HG02938 (cell line): ENCODE data around the gene KCNE4.

Experiments
- ATAC-seq: cut with Tn5 transposase; IDR thresholded peaks from one replicate; pipeline ENCODE4 v1.9.1; 2021; ENCODE audit warnings: mild to moderate bottlenecking, moderate library complexity; ENCODE audit not compliant: unreplicated experiment

Gene KCNE4, protein sequence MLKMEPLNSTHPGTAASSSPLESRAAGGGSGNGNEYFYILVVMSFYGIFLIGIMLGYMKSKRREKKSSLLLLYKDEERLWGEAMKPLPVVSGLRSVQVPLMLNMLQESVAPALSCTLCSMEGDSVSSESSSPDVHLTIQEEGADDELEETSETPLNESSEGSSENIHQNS

DNA sequence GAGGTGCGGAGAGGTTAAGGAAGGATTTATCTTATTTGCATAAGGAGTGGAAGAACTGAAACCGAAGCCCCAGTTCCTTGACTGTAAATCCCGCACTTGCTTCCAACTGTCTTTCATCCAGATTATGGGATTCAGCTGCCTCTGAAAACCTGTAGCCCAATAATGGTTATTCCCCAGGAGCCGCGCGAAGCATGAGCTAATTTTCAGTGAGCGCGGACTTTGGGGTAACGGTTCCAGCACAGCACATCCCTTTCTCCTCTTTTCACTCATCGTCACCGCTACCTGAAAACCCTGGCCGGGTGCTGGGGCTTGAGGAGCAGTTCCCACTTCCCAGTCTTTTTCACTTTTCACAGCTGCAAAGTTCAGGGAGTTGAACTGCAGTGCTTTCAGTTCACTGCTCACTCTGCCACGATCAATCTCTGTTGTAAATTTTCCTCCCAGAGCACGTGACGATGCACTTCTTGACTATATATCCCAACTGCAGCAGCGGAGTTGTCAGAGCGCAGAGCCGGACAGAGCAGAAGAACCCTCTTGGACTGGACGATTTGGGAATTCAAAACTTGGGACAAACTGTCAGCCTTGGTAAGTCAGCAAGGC, at the start of gene KCNE4:
KCNE4 (plus strand) TSS at position 498 of the 597 bp plus-strand sequence. CDS start 641 bp downstream, outside the sequence.
- ATAC-seq: no peak

DNA sequence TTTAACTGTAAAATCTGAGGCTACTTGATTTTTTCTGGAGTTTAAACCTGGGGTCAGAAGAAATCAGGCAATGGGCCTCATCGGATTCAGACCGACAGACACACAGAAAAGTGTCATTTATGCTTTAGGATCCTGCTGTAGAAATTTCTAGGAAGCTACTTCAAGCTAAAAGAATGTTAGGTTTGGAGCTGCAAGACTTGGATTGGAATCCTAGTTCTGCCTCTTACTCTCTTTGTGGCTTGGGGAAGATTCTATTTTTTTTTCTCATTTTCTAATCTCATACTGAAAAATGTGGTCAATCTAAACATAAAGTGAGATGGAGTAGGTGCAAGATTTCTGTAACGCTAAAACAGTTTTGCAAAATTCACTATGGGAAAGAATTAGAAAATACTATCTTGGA, 48.8 kb upstream of the KCNE4 start:
- ATAC-seq: no peak

DNA sequence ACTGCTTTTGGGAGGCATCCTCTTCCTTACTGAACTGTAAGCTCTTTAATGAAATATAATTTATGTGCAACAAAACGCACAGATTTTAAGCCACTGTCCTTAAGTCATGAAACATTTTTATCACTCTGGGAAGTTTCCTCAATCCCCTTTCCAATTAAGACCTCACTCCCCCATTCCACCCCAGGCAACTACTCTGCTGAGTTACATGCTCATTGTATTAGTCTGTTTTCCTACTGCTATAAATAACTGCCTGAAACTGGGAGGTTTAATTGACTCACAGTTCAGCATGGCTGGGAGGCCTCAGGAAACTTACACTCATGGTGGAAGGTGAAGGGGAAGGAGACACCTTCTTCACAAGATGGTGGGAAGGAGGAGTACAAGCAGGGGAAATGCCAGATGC, 46.5 kb upstream of the KCNE4 start:
- ATAC-seq: no peak

DNA sequence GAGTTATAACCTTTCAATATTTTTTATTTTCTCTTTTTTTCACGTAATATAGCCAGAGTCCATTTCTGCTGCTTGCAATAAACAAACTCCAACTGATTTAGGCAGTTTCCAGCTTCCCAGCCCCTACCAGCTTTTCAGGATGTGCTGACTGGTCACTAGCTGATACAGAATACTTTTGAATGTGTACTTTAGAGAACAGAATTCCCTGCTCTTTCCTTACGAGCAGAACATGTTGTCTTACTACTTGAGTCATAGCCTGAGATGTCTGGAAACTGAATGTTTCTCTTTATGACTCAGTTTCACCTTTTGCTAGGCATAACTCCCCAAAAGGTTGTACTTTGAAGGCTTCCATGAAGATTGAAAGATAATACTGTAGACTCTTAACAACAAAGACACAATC, 44.5 kb upstream of the KCNE4 start:
- no peak for ATAC-seq

DNA sequence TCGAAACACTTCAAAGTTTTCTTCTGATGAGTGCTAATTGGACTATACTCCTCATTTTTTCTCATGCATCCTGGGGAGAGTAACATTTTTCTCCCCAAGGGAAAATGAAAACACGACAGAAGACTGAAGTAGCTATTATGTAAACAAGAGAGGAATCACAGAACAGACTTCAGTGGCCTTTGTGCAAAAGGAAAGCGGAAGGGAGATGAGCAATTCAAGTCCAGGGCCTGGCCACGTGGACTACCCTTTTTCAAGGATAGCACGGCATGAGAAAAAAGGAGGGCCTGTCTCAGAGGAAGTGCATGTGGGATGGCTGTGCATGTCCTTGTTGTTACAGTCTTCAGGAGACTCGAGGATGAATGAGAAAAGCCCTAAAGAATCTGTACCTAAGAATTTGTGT, 43.8 kb upstream of the KCNE4 start:
- ATAC-seq: no peak

DNA sequence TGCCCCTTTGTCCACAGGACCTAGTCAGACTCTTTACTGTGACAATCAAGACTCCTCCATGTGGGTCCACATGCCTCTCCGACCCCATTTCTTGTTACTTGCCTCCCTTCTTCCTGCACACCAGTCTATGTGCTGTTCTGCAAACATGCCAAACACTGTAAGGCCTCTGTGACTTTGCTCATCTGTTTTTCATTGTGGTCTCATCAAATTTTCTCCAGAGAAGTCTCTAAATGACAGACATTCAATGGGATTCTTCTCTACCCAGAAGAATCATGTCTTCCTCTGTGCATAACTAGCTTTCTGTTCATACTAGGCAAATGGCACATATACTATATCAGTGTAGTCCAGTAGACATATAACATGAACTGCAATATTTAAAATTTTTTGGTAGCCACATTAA, 43.0 kb upstream of the KCNE4 start:
- ATAC-seq: no peak

DNA sequence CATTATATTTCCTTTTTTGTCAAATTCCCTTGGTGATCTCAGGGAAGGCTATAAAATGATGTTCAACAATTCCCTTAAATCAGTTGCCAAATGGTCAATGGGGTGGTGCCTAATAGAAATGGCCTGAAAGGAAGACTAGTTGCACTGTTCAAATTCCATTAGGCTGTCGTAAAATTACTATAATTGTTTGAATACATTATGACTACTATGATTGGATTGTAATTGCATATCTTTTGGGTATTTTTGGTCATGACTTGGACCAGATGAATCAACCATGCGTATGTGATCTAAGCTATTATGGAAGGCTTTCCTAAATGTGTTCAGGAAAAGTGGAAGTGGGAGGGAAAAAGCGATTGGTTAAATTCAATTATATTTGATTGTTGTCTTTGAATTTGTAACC, 41.3 kb upstream of the KCNE4 start:
- no peak for ATAC-seq

DNA sequence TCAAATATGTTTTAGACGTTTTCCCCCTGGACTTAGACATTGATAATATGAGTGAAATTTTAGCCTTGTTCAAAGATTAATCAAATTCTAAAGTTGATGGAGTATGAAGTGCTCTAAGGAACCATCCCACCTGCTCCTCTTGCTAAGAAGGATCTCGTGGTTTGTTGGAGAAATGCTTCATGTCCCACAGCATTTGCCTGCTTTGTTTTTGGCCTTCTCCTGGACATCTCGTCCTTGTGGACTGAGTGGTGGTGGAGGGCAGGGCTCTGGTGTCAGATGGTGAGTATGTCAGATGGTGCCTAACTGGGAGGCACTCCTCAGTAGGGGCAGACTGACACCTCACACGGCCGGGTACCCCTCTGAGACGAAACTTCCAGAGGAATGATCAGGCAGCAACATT, 39.7 kb upstream of the KCNE4 start:
- no peak for ATAC-seq

DNA sequence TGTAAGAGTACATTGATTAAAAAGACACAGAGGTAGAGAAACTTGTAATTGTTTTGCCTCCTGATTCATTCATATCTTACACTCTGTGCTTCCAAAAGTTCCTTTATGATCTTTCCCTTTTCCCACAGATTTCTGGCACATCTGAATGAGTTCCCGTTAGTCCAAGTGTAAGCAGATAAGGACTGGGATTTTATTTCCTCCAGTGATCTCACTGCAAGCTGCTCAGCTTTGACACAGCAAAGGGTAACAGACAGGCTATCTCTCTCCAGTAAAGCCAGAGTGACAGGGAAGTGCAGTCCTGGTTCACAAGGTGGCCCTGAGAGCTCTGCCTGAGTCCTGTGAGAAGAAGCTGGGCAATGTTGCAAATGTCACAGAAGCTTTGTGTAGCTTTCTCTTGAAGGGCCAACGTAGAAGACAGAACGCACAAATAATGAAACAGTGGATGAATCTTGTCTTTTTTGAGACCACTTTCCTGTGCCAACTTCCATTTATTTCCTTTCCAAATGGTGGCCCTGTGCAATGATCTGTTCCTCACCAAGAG, 32.5 kb upstream of the KCNE4 start:
- no peak for ATAC-seq

DNA sequence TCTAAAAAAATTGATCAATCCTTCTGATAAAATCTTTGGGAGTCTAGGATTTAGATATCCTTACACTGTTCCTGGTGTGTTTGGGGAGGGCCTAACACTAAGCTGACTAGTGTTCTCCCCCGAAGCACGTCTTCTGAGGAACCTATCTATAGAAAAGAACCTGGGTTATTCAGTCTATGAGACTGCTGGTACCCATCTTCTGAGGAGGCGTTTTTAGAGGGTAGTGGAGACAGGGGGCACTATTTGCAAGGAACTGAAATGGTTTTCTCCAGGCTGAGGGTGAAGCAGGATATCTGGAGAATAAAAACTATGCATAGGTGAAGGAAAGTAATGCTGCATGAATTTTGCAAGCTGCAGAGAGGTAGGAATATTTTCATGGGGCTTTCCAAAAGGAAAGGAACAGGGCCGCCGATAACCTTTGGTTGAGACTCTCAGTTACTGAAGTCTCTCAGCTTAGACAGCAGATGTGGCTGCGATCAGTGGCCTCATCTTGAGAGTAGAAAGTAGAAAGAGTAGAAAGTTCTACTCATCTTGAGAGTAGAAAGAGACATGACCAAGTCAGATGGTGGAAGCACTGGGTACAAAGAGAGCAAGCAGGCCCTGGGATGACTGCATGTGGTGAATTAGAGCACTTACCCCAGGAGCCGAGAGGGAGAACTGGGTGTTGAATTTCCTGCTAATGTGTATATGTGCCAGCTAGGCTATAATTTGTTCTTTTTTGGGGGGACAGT, 31.8 kb upstream of the KCNE4 start:
- ATAC-seq: peak; percentile 99

DNA sequence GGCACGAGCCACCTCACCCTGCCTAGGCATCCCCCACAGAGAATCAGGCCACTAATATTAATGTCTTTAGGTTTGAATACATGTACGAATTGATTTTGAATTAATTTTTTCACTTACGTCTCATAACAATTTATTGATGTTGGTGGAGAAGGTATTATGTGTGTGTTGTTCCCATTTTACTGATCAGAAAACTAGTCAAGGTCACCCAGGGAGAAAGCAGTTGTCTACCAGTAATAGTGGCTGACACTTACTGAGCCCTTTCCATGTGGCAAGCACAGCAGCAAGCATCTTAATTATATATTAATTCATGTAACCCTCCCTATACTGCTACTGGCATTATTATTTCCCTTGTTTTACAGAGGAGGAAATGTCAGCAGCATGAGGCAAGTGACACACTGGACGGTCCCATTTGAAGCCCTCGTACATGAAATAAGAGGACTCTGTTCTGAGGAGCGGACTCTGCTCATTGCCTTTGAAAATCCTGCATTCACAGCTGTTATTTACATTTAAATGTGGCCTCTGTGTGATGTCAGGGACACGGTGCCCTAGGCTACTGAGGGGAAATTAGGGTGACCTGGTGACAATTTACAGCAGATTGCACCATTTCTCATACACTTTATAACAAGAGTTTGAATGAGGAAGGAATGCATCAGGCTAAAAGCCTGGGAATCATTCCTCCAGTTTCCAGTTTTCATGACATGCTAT, 30.9 kb upstream of the KCNE4 start:
- ATAC-seq: no peak

DNA sequence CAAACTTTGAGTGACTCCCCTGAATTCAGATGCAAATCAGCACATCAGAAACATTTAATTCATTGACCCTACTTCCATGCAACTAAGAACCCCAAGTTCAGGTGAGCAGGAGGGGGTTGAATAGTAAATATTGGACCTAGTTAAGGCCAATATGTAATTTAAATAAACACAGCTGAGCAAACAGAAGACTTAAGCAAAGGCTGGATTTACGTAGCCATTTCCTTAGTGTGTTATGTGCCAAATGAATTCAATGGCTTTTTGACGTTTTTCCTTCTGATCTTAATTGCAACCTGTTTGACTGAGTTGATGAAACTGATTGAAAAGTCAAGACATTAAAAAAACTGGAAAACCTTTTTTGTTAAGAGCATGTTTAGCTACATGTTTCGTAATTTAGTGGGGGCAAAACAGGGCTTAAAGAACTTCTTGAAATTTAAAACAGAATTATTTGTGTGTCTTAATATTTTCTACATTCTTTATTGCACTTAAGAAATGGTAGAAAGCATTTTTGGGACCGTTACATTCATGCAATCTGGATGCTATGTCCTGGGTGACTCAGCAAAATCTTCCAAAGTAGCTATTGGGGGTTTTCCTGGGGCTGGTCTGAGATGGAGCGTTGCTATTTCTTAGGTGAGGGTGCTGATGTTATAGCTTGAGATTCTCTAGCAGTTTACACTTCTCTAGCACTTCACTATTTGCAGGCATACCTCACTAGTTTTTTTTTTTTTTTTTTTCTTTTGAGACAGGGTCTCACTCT, 25.5 kb upstream of the KCNE4 start:
- no peak for ATAC-seq

DNA sequence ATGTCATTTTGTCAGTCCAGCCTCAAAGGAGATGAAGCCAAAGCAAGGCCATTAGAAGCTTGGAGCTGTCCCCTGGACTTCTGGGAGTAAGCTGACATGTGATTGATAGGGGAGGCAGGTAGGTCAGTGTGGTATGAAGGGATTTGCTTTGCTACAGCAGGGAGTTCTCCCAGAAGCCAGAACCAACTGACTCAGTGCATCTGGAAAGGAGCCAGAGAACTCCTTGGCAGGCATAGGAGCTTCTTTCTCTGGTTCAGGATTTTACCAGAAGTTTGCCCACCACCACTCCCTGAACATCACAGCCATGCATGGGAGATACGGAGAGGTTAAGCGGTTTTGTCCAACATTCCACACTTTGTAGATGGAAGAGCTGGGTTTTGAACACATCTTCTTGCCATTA, 24.5 kb upstream of the KCNE4 start:
- no peak for ATAC-seq

DNA sequence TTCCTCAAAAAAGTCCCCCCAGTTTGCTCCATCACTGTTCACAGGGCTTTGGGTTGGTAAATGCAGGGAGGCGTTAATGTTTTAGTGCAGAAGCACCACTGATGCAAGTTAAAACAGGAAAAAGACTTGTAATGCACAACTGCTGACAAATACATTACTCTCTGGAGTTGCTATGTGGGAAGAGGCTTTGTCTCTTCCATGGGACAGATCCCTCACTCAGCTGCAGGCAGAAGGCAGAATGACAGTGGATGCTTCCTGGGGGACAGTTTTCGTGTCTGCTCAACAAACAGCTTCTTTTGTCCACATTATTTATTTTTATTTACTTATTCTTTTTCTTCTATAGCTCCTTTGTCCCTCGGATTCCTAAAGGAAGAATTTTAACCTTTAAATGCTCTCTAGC, 22.7 kb upstream of the KCNE4 start:
- ATAC-seq: no peak

DNA sequence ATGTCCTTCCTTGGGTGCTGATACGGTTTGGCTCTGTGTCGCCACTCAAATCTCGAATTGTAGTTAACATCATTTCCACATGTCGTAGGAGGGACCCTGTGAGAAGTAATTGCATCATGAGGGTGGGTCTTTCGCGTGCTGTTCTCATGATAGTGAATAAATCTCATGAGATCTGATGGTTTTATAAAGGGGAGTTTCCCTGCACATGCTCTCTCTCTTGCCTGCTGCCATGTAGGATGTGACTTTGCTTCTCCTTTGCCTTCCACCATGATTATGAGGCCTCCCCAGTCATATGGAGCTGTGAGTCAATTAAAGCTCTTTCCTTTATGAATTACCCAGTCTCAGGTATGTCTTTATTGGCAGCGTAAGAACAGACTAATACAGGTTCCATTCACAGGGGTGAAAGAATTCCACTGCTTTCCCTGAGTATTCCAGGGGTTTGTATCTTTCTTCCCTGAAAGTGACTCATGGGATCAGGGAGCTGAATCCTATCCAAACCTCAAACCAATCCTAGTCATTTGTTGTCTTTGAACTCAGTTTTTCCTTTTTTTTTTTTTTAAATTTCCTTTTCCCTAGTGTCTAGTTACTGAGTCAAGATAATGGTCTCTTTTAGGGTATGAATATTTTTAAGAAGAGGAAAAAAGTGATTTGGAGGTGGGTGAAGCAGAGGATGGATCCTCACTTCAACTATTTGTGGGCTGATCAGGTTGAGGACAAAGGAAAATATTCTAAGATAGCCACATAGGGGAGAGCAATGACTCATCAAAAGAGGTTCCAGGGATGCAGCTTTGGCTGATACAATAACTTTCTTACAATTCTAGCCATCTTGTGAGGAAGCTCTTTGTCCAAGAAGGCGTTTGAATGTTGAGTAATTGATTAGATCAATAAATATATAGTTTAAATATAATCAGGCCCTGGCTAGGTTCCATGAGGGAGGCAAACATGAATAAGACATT, 19.5 kb upstream of the KCNE4 start:
- ATAC-seq: no peak

DNA sequence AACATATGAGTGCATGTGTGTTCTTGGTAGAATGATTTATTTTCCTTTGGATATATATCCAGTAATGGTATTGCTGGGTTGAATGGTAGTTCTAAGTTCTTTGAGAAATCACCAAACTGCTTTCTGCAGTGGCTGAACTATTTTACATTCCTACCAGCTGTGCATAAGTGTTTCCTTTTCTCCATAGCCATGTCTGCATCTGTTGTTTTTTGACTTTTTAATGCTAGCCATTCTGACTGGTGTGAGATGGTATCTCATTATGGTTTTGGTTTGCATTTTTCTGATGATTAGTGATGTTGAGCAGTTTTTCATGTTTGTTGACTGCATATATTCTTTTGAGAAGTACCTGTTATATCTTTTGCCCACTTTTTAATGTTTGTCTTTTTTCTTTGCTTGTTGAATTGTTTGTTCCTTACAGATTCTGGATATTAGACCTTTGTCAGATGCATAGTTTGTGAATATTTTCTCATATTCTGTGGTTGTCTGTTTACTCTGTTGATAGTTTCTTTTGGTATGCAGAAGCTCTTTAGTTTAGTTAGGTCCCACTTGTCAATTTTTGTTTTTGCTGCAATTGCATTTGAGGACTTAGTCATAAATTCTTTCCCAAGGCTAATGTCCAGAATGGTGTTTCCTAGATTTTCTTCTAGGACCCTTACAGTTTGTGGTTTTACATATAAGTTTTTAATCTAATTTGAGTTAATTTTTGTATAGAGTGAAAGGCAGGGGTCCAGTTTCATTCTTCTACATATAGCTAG, 17.6 kb upstream of the KCNE4 start:
- ATAC-seq: no peak

DNA sequence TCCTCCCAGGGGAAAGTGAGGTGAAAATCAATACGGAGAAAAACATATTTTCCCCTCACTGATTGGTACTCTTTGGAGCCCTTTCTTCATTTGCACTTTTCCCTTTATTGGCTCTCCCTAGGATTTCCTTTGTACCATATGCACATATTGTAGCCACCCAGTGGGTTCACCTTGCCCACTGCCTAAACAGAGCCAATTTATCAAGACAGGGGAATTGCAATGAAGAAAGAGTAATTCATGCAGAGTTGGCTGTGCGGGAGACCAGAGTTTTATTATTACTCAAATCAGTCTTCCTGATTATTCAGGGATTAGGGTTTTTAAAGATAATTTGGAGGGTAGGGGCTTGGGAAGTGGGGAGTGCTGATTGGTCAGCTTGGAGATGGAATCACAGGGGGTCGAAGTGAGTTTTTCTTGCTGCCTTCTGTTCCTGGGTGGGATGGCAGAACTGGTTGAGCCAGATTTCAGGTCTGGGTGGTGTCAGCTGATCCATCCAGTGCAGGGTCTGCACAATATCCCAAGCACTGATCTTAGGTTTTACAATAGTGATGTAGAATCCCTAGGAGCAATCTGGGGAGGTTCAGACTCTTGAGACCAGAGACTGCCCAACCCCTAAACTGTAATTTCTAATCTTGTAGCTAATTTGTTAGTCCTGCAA, 15.1 kb upstream of the KCNE4 start:
- no peak for ATAC-seq

DNA sequence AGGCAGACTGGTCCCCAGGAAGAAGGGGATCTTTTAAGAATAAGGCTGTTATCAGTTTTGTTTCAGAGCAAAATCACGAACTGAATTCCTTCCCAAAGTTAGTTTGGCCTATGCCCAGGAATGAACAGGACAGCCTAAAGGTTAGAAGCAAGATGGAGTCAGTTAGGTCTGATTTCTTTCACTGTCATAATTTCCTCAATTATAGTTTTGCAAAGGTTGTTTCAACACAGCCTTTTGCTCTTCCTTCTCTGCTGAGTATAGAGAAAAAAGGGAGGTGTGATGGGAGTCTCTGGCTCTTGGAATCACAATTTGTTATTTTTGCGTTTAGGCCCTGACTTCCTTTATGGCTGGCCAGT, 14.6 kb upstream of the KCNE4 start:
- ATAC-seq: no peak

DNA sequence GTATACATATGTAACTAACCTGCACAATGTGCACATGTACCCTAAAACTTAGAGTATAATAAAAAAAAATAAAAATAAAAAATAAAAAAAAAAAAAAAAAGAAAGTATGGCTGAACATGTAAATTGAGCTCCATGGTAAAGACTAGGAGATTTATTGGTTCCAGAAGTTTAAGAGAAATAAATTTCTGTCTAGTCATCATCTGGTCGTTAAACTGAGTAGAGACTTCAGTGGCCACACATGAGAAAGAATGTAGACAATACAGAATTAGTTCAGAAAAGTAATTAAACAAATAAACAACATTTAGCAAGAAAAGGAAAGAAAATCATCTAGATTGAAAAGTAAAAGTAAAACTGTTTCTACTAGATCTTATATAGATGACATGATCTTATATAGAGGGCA, 12.4 kb upstream of the KCNE4 start:
- no peak for ATAC-seq
